ENCODE data around the gene PDE4D.

DNA sequence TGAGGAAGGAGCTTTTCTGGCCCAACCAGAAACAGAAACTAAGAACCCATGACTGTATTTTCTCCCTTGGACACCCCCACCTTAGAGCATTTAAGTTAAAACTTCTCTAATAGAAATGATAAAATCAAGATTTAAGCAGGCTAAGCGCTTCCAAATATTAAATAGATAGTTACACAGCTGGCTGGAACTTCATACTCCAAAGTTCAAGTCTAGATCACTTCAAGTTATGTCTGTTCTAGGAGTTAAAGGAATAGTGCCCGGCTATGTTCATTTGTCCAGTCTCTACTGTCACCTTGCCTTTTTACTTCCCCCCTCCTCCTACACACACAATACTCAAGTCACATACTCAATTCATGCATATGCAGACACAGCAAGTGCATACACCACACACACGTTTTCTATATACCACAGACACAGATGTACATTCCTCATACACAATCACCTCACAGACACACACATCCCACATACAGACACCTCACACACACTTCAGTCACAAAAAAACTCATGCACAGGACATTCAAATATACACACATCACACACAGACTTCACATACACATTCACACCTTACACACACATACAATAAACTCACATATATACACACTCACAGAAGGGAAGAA lies 237.7 kb downstream of the PDE4D start:
- TF ChIP-seq ISL1 (CRISPR knock-in tag; IDR thresholded peaks at IDR 0.05), result no peak
- TF ChIP-seq TCF4 (CRISPR knock-in tag; IDR thresholded peaks at IDR 0.05; ENCODE audit: borderline replicate concordance), result no peak
- no peak for TF ChIP-seq ZNF8 (CRISPR knock-in tag; IDR thresholded peaks at IDR 0.05)
- TF ChIP-seq CSDC2 (CRISPR knock-in tag; IDR thresholded peaks at IDR 0.05), result no peak
- no peak for TF ChIP-seq GLIS3 (CRISPR knock-in tag; IDR thresholded peaks at IDR 0.05)
- TF ChIP-seq ZFP30 (CRISPR knock-in tag; IDR thresholded peaks at IDR 0.05), result no peak

All from SK-N-SH treated with all-trans-retinoic acid at 6 μM for 48 hours (cell line).